ENCODE results near the gene MXI1. TPM values are rescaled to one million over a fixed set of nuclear protein-coding genes. Genes with fewer than 3 reads are reported as not detected.

MXI1 gene
- total RNA-seq, 1 donor from 2014 or later = 31.5 TPM

- H3K4me1 Mint-ChIP-seq (ENCODE audit: low read depth, unreplicated experiment) = peaks cover 11% of the 10 kb centered on the region
- H3K27me3 Mint-ChIP-seq (ENCODE audit: low read depth, unreplicated experiment) = no peaks in the 10 kb centered on the region
- Histone ChIP-seq H3K4me1 (ENCODE audit: insufficient read depth, low read length) (peaks cover 12% of the 10 kb centered on the region), H3K4me3 (ENCODE audit: insufficient read depth, low read depth, low read length) (no peak overlapping the region), H4K20me1 (ENCODE audit: insufficient read depth, low read length) (no peaks in the 10 kb centered on the region), H3K36me3 (ENCODE audit: insufficient read depth, low read length) (no peaks in the 10 kb centered on the region), H3K9me3 (ENCODE audit: insufficient read depth, low read depth, low read length) (no peaks in the 10 kb centered on the region), H3K79me2 (ENCODE audit: insufficient read depth, low read length) (no peaks in the 10 kb centered on the region), H3K4me2 (ENCODE audit: low read length) (peak overlapping the region; percentile 66), H3K27ac (ENCODE audit: low read depth, low read length) (peak overlapping the region; percentile 54), H3K27me3 (ENCODE audit: insufficient read depth, low read length) (no peaks in the 10 kb centered on the region), H3K9ac (ENCODE audit: low read length) (peak overlapping the region; percentile 25), H2AFZ (ENCODE audit: low read depth, low read length) (peak overlapping the region; percentile 3)
- no peak overlapping the region for H3K4me3 Mint-ChIP-seq (ENCODE audit: unreplicated experiment)
- no peaks in the 10 kb centered on the region for H3K9me3 Mint-ChIP-seq (ENCODE audit: unreplicated experiment)
- DNase-seq (ENCODE audit: low read depth) (peak; percentile 99), FAIRE-seq (peak; percentile 85)
- TF ChIP-seq EZH2 (IDR thresholded peaks at IDR 0.05; ENCODE audit: insufficient read depth, low read length) = no peak
- TF ChIP-seq CTCF (IDR thresholded peaks at IDR 0.05; ENCODE audit: insufficient read depth, low read depth, low read length) = peak; percentile 3
- peak overlapping the region; percentile 80 for H3K27ac Mint-ChIP-seq (ENCODE audit: unreplicated experiment)
- H3K36me3 Mint-ChIP-seq (ENCODE audit: low read depth, unreplicated experiment) = no peaks in the 10 kb centered on the region
Measured at GRCh38 chr10:110336111-110336721, 128.8 kb downstream of the MXI1 start.

Other genes with a start within 250 kb of the MXI1 start
- 127 and 148 TPM in 2 replicates for gene ADD3, start 199.6 kb upstream of the MXI1 start, total RNA-seq
- gene SMNDC1, start 97.3 kb downstream of the MXI1 start, total RNA-seq = 40.8 and 46.7 TPM in 2 replicates